Measurements from ENCODE around the gene CACNA2D4. TPM values are rescaled to one million over a fixed set of nuclear protein-coding genes. Genes with fewer than 3 reads are reported as not detected.

The CACNA2D4 gene
- total and polyA plus RNA-seq, 11 donors, result 0.10 to 9.0 (median 1.2) TPM

DNA sequence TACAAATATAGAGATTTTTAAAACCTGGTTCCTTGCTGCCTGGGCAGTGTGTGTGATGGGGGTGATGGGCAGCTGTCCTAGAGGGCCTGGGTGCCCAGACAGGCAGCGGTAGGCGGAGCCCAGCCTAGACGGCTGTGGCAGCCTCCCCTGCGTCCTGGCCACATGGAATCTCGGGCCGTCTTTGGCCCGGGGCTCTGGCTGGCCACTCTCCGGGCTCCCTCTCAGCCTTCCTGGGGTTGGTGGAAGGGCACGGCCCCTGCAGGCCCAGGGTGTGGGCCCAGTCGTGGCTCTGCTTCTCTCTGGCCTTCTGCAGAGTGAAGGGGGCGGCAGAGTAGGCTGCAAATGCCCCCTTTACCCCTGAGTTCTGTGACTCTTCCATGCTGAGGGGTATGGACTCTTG, 95.8 kb downstream of the CACNA2D4 start:
- no peak for DNase-seq
- H3K27ac ChIP-seq, result no peak overlapping the region
- H3K4me1 ChIP-seq, result peaks cover 0 to 10% (median 0%) of the 10 kb centered on the region in 12 donors
- H3K27me3 ChIP-seq, result peaks cover 11 to 84% (median 41%) of the 10 kb centered on the region in 9 donors
- no peak for TF ChIP-seq POLR2A (IDR thresholded peaks at IDR 0.05)
- TF ChIP-seq, protein P1, sequence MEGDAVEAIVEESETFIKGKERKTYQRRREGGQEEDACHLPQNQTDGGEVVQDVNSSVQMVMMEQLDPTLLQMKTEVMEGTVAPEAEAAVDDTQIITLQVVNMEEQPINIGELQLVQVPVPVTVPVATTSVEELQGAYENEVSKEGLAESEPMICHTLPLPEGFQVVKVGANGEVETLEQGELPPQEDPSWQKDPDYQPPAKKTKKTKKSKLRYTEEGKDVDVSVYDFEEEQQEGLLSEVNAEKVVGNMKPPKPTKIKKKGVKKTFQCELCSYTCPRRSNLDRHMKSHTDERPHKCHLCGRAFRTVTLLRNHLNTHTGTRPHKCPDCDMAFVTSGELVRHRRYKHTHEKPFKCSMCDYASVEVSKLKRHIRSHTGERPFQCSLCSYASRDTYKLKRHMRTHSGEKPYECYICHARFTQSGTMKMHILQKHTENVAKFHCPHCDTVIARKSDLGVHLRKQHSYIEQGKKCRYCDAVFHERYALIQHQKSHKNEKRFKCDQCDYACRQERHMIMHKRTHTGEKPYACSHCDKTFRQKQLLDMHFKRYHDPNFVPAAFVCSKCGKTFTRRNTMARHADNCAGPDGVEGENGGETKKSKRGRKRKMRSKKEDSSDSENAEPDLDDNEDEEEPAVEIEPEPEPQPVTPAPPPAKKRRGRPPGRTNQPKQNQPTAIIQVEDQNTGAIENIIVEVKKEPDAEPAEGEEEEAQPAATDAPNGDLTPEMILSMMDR (IDR thresholded peaks at IDR 0.05), result no peak
- intact Hi-C loops (cut with DNase I), result no loop called here
- 67 to 82% (median 72%) methylated on average over 10 to 11 of the region's 11 CpGs for WGBS, 4 donors
- H3K4me3 ChIP-seq, result no peak overlapping the region
- no peaks in the 10 kb centered on the region for H3K36me3 ChIP-seq
- no peaks in the 10 kb centered on the region for H3K9me3 ChIP-seq
- ATAC-seq, result no peak

DNA sequence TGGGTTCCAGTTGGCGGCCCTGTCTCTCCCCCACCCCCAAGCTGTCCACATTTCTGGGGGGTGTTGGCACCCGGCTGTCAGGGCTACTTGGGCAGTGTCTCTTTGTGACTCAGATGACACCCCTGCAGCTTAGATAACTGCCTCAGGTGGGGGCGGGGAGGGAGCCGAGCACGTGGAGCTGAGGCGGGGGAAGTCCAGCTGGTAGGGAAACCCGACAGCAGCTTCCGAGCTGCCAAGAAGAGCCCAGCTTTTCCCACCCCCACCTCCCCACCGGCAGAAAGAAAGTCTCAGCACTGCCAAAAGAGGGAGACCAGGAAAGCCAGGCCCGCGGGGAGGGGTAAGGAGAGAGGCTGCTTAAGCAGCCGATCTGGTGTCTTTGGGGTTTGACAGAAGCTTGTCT, 96.6 kb downstream of the CACNA2D4 start:
- 34 to 45% (median 41%) methylated on average over 9 to 12 of the region's 12 CpGs for WGBS, 4 donors
- Histone ChIP-seq H3K4me3 (no peak overlapping the region), H3K36me3 (no peaks in the 10 kb centered on the region), H3K4me1 (peaks cover 0 to 10% (median 0%) of the 10 kb centered on the region in 12 donors), H3K27ac (no peak overlapping the region), H3K27me3 (peaks cover 11 to 76% (median 34%) of the 10 kb centered on the region in 9 donors), H3K9me3 (no peaks in the 10 kb centered on the region)
- no peak for DNase-seq
- intact Hi-C loops (cut with DNase I), result no loop called here
- ATAC-seq, result no peak
- no peak for TF ChIP-seq POLR2A (IDR thresholded peaks at IDR 0.05)
- TF ChIP-seq, protein P1 (IDR thresholded peaks at IDR 0.05), result no peak

DNA sequence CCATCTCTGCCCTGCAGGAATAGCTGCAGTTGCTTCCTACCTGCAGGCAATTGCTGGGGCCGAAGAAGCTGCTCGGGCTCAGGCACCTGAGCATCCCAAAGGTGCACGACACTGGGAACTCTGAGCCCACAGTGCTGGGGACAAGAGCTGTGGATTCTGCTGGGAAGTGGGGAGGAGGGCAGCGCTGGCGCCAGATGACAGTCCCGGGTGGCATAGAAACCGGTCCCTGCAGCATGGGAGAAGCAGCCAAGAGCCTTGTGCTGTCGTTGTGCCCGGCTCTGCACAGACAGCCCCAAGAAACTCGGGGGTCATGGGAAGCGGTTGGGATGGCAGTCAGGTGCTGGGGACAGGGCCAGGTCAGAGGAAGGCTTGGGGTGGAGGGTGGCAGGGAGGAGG, 97.6 kb downstream of the CACNA2D4 start:
- peaks cover 11 to 68% (median 34%) of the 10 kb centered on the region in 9 donors for H3K27me3 ChIP-seq
- DNase-seq (no peak), ATAC-seq (no peak)
- intact Hi-C loops (cut with DNase I), result no loop called here
- no peak overlapping the region for H3K27ac ChIP-seq
- peaks cover 0 to 10% (median 0%) of the 10 kb centered on the region in 12 donors for H3K4me1 ChIP-seq
- no peaks in the 10 kb centered on the region for H3K9me3 ChIP-seq
- H3K36me3 ChIP-seq, result no peaks in the 10 kb centered on the region
- TF ChIP-seq POLR2A (IDR thresholded peaks at IDR 0.05), result no peak
- TF ChIP-seq, protein P1 (IDR thresholded peaks at IDR 0.05), result no peak
- no peak overlapping the region for H3K4me3 ChIP-seq
- WGBS, 4 donors, result 74 to 83% (median 78%) methylated on average over 8 to 11 of the region's 11 CpGs

DNA sequence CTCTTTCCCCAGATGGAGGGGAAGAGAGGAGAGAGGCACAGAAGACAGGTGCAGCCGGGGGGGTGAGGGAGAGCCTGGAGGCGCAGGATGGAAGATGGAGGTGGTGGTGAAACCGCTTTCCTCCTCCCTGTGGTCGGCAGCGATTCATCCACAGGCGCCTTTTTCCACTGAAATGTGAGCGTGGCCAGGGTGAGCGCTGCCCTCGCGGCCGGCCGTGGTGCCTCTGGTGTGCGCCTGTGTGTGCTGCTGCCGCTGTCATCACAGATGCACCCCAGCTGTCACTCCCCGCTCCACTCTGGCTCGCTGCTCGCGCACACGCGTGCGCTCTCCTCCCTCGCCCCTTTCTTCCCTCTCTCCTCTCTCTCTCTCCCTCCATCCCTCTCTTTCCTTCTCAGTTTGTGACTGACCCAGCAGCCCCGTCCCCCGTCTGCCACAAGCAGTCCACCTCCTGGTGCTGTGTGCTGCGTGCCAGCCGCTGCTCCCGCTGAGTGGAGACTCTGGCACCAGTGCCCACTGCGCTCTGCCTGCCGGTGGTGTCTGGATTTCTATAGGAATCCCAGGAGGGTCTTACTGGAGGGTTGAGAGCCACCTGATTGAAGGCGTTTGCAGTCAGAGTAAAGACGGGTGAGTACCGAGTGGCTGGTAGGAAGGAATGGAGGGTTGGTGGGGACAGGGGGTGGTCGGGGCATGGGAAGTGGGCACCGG, 98.1 kb downstream of the CACNA2D4 start, which contains the start of gene LRTM2:
TSS of gene LRTM2 (plus strand) at position 375 of the 705 bp plus-strand sequence. CDS start 7,584 bp downstream, outside the sequence.
- H3K4me1 ChIP-seq, result peaks cover 0 to 10% (median 0%) of the 10 kb centered on the region in 12 donors
- DNase-seq (no peak), ATAC-seq (peak in 3 of 4 donors; percentile 9 to 43 (median 41))
- WGBS, 4 donors, result 13 to 15% (median 14%) methylated on average over 34 of the region's 34 CpGs
- TF ChIP-seq, protein P1 (IDR thresholded peaks at IDR 0.05), result no peak
- TF ChIP-seq POLR2A (IDR thresholded peaks at IDR 0.05), result no peak
- H3K9me3 ChIP-seq, result no peaks in the 10 kb centered on the region
- no peak within 1 kb of the TSS for H3K4me3 ChIP-seq
- peaks cover 11 to 66% (median 34%) of the 10 kb centered on the region in 9 donors for H3K27me3 ChIP-seq
- no peaks in the 10 kb centered on the region for H3K36me3 ChIP-seq
- intact Hi-C loops (cut with DNase I), result no loop called here
- no peak within 1 kb of the TSS for H3K27ac ChIP-seq

Data from heart left ventricle (tissue), 16 donors.